Anterior cingulate cortex (tissue), 58 donors: ENCODE results near the gene EGFLAM.
A peak's percentile ranks its signal among the peaks of the same experiment; 100 is the strongest.

ENCODE experiments used
- DNase-seq, 58 donors: peaks; one replicate each; lab custom pipeline; 2025; lab: John Stamatoyannopoulos, UW

The EGFLAM gene

GRCh38 chr5:38263983-38264382 is 5.6 kb downstream of the EGFLAM start:
- no peak for DNase-seq

- peak in 40 of 58 donors; percentile 1 to 75 (median 22) for DNase-seq
Measured at GRCh38 chr5:38265546-38266179, 7.3 kb downstream of the EGFLAM start.

DNA sequence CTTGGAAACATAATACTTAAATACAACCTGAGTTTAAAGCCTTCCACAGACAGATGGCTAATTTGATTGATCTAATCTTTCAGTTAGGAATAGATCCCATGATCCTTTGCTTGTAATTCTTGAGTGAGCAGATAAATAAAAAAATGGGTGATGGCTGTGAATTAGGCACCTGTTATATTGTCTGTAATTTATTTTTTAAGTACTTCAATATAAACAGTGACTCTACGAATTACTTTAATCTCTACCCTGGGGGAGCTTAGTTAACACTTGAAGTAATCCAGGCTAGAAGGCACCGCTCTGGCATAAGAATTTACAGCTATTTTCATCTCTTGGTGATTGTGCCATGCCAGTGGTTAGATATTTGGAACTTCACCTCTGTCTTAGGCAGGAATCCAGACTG is 9.0 kb downstream of the EGFLAM start:
- no peak for DNase-seq

DNA sequence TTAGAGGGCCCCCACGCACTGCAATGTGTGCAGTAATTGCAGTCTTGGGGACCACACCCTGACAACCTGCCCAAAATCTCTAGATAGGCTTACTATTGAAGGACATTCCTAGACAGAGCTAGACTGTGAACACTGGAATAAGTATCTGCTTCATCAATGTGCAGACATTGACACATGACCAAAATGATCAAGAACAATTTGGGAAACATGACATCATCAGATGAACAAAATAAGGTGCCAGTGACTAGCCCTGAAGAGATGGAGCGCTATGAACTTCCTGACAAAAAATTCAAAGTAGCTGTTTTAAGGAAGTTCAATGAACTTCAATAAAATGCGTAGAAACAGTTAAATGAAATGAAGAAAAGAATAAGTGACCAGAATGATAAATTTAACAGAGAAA is 15.3 kb downstream of the EGFLAM start:
- no peak for DNase-seq

DNA sequence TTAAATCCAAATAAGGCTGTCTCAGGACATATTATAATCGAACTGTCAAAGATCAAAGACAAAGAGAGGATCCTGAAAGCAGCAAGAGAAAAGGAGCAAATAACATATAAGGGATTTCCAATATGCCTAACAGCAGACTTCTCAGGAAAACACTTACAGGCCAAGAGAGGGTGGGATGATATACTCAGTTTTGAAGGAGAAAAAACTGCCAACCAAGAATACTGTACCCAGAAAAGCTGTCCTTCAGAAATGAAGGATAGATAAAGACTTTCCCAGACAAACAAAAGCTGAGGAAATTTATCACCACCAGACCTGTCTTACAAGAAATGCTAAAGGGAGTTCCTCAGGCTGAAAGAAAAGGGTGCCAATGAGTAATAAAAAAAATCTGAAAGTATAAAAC is 16.0 kb downstream of the EGFLAM start:
- no peak for DNase-seq

GRCh38 chr5:38284384-38284783 is 26.0 kb downstream of the EGFLAM start:
- DNase-seq, result no peak

GRCh38 chr5:38285226-38285625 is 26.9 kb downstream of the EGFLAM start:
- peak in 14 of 58 donors; percentile 1 to 35 (median 12) for DNase-seq

GRCh38 chr5:38286002-38286401 is 27.6 kb downstream of the EGFLAM start:
- no peak for DNase-seq

DNA sequence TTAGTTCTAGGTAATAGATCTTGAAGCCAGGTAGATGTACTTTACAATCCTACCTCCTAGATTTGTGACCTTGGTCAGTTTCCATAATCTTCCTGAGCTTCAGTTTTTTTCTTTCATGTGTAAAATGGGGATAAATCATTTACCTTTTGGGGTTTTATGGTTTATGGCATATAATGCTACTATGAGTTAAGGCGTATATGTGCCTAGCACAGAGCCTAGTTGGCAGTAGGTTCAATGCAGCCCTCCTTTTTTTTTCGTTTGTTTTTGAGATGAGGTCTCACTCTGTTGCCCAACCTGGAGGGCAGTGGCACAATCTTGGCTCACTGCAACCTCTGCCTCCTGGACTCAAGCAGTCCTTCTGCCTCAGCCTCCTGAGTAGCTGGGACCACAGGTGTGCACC is 28.8 kb downstream of the EGFLAM start:
- DNase-seq, result no peak

DNA sequence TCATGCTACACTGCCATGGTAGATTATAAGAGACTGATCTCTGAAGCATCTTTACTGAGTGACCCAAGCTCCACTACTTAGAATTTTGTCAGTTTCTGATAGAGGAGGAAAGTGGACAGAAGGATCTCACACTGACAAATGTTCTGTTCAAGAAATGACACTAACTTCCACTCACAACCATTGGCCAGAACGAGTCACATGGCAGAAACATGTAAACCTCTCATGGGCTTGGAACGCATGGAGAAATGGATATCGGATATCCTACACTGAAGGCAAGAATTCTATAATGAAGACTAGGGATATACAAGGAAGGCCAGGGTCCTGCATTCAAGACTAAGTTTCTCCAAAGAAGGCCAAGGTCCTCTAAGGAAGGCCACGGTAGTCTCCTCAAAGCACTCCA is 31.1 kb downstream of the EGFLAM start:
- DNase-seq, result no peak

GRCh38 chr5:38290028-38290653 is 31.8 kb downstream of the EGFLAM start:
- no peak for DNase-seq

GRCh38 chr5:38291355-38291754 is 33.0 kb downstream of the EGFLAM start:
- DNase-seq, result no peak

DNA sequence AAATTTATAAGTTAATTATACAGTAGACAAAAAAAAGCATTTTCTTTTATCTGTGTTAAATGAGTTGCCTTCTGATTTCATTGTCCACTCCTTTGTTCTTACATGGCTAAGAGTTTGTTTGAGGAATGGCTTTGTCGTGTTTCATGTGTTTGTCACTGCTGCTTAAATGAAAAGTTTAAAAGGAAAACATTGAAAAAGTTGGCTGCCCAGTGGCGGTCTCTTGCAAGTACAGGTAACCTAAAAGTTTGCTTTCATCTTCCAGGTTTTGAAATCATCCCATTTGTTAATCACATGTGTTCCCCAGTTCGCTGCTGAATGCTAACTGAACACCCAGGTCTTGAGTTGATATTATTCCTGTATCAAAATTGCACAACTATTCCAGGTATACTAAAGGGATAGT is 33.9 kb downstream of the EGFLAM start:
- DNase-seq, result no peak

- DNase-seq, result no peak
Measured at GRCh38 chr5:38295751-38296150, 37.4 kb downstream of the EGFLAM start.

GRCh38 chr5:38297830-38298608 is 39.7 kb downstream of the EGFLAM start:
- no peak for DNase-seq

- no peak for DNase-seq
Measured at GRCh38 chr5:38299585-38299984, 41.2 kb downstream of the EGFLAM start.

- DNase-seq, result no peak
Measured at GRCh38 chr5:38305148-38305547, 46.8 kb downstream of the EGFLAM start.

DNA sequence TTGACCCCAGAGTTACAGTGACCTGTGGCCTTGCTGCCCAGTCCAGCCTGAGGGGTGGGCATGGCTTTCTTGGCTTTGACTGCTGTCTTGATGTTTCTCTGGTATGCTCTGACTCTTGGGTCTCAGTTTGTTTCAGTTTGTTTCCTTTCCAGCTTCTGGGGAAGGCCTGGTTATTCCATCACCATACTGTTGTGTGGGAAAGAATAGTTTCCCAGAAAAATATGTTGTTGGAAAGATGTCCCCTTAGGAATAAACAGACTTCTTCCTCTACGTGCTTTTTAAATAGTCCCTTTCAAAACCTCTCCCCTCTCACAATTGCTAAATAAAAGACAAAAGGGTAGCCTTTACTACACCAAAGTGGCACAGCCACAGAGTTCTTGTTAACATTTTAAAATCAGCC is 49.5 kb downstream of the EGFLAM start:
- DNase-seq, result no peak

- DNase-seq, result no peak
Measured at GRCh38 chr5:38316544-38317224, 58.3 kb downstream of the EGFLAM start.

GRCh38 chr5:38317868-38318267 is 59.5 kb downstream of the EGFLAM start:
- no peak for DNase-seq

DNA sequence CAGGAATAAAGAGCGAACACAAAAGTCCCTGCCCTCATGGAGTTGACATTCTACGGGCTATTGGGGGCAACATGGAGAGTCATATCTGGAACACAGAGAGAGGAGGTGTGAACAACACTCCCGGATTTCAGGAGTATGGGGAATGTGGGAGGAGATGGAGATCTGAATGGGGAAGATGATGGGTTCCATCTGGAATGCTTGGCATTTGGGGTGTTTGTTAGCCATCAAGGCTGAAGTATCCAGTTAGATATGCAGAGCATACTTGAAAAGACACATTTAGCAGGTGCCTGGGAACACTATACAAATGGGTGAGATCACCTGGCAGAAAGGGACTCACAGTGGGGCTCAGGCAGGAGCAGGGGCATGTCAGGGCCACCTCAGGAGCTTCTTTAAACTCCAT is 61.1 kb downstream of the EGFLAM start:
- no peak for DNase-seq
